GM06990 (cell line): ENCODE results near the gene FRAS1.

ENCODE experiments used
- DNase-seq: peaks from one replicate; pipeline ENCODE4 v3.0.0-alpha.2; 2011; ENCODE audit not compliant: insufficient read length; ENCODE audit errors: extremely low read depth
- H3K27me3 ChIP-seq: replicated peaks from 2 replicates; pipeline ENCODE4 v1.6.0; 2011; ENCODE audit warnings: low read length; ENCODE audit not compliant: control insufficient read depth, insufficient read depth
- H3K36me3 ChIP-seq: 2 replicates; pipeline ENCODE4 v1.5.1; 2011; ENCODE audit warnings: low read length; ENCODE audit not compliant: control insufficient read depth, insufficient read depth
- H3K4me3 ChIP-seq: replicated peaks from 2 replicates; pipeline ENCODE4 v1.5.1; 2011; ENCODE audit warnings: low read depth, mild to moderate bottlenecking, control low read depth, low read length
- CTCF ChIP-seq: IDR thresholded peaks from 2 replicates; pipeline ENCODE4 v1.5.1; 2011; ENCODE audit warnings: low read length, control low read depth, mild to moderate bottlenecking, inconsistent platforms; ENCODE audit not compliant: insufficient read depth, poor library complexity, severe bottlenecking

The FRAS1 gene

DNA sequence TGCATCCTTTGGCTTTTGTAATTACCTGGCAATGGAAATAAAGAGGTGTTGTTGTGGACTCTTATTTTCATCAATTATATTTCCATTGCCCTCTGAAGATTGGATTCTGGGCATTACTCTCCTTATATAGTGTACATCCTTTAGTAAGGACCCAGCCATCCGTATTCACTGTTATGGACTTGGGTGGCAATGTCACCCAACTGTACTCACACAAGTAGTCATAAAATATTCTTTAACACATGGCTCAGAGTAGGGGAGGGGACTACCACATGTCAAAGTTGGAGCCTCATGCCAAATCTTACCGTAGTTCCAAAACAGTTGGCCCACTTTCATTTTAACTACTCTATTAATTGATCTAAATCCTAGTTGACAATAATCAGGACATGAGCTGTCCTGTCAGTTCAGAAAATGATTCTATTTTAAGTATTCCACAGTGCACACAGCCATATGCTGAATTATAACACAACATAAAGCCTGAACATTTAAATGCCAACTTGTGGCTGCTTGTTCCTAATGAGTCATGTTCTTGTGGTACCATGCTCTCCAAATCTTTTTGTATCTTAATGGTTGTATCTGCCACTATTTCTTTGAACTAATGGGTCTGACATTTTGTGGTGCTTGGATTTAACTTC lies 4.9 kb downstream of the FRAS1 start:
- TF ChIP-seq CTCF, result no peak
- Histone ChIP-seq H3K4me3 (no peak overlapping the region), H3K27me3 (no peaks in the 10 kb centered on the region; the same call in 1 of the 2 replicates), H3K36me3 (no peaks in the 10 kb centered on the region)
- no peak for DNase-seq

DNA sequence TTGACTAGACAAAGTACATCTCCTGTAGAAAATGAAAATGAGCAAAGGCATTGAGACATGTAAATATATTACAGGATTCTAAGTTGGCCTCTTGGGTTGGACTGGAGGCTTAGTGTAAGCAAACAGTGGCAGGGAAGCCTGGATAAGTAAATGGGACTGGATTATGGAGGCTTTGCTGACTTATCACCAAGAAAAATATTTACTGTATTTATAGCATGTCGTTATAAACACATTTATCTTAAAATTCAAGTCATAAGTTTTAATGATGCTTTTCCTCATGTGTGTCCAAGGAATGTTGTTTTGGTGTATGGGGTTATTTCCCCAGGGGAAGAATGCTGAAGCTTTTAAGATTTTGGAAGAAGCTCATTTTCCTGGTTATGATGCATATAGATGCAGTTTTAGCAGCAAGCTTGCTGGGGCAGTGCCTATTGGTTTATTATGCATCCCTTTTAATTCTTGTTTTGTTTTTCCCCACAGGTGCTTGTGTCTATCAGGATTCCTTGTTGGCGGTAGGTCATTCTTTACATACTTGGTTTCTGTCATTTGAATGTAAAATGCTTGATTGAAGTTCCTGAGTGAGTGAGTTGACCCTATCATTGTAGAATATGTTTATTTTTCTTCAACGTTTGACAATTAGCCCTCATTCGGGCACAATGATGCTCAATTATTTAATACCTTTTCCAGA lies 8.5 kb downstream of the FRAS1 start:
- Histone ChIP-seq H3K36me3 (no peaks in the 10 kb centered on the region), H3K4me3 (no peak overlapping the region), H3K27me3 (no peaks in the 10 kb centered on the region)
- no peak for DNase-seq
- TF ChIP-seq CTCF, result no peak

DNA sequence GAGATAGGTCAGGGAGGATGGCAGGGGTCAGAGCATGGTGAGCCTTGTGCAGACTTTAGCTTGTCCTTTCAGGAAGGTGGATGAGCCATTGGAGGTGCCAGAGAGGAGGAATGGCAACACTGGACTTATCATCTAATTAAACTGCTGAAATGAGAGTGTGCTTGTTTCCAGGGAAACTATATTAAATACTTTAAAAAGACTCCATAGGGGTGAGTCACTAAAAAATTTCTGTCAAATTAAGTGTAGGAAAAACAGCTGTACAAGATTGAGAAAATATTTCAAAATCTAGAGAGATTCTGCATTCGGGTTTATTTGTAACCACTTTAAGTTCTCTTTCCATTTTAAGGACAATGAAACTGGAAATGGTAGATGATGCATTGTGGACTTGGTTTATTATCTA lies 11.4 kb downstream of the FRAS1 start:
- no peak for TF ChIP-seq CTCF
- Histone ChIP-seq H3K4me3 (no peak overlapping the region), H3K27me3 (no peaks in the 10 kb centered on the region), H3K36me3 (no peaks in the 10 kb centered on the region)
- DNase-seq, result no peak

DNA sequence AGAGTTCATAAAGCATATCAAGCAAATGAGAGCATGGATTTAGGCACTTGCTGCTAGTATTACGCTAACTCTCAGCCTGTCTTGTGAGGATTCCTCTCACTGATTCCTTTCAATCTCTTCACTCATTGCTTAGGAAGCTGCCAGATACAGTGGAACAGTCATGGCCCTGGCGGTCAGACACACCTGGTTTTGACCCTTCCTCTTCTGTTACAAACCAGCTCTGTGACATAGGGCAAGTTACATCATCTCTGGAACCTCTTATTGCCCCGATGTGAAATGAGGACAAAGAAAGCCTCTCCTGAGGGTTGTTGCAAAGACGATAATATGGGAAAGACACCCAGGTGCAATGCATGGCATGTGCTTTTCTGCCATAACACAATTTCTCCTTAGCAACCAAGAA lies 12.2 kb downstream of the FRAS1 start:
- no peak for DNase-seq
- Histone ChIP-seq H3K4me3 (no peak overlapping the region), H3K36me3 (no peaks in the 10 kb centered on the region), H3K27me3 (no peaks in the 10 kb centered on the region)
- TF ChIP-seq CTCF, result no peak

DNA sequence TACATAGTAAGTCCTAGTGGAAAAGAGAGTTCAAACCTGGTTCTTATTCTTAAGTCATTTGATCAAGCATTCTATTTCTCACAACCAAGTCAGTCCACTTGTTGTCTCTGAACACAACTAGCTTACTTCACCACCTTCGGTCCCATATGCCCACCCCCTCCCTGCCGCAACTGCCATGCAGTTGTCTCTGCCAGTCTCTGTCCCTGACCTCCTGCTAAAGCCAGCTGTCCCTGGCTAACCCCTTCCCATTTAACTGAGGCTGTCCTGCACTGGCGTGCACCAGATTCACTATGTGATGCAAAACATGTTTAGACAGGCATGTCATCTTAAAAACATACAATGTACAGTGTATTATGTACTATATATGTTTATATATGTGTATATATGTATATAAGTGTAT lies 12.7 kb downstream of the FRAS1 start:
- no peak for DNase-seq
- TF ChIP-seq CTCF, result no peak
- Histone ChIP-seq H3K36me3 (no peaks in the 10 kb centered on the region), H3K27me3 (no peaks in the 10 kb centered on the region), H3K4me3 (no peak overlapping the region)
